ENCODE results near the gene WDR33. TPM values are rescaled to one million over a fixed set of nuclear protein-coding genes. Genes with fewer than 3 reads are reported as not detected.

The WDR33 gene
- total RNA-seq, 3 donors from 2014 or later: 49.4 to 83.3 (median 50.1) TPM

- H3K36me3 ChIP-seq: peaks cover 5% of the 10 kb centered on the region
- no peak overlapping the region for H3K4me3 ChIP-seq
- DNase-seq (ENCODE audit: low spot score in 2 of 2): no peak
- H3K27me3 ChIP-seq: no peaks in the 10 kb centered on the region
- peak in 2 of 3 donors; percentile 19 to 64 for TF ChIP-seq POLR2AphosphoS5 (IDR thresholded peaks at IDR 0.05)
- TF ChIP-seq, protein P1, sequence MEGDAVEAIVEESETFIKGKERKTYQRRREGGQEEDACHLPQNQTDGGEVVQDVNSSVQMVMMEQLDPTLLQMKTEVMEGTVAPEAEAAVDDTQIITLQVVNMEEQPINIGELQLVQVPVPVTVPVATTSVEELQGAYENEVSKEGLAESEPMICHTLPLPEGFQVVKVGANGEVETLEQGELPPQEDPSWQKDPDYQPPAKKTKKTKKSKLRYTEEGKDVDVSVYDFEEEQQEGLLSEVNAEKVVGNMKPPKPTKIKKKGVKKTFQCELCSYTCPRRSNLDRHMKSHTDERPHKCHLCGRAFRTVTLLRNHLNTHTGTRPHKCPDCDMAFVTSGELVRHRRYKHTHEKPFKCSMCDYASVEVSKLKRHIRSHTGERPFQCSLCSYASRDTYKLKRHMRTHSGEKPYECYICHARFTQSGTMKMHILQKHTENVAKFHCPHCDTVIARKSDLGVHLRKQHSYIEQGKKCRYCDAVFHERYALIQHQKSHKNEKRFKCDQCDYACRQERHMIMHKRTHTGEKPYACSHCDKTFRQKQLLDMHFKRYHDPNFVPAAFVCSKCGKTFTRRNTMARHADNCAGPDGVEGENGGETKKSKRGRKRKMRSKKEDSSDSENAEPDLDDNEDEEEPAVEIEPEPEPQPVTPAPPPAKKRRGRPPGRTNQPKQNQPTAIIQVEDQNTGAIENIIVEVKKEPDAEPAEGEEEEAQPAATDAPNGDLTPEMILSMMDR (IDR thresholded peaks at IDR 0.05): no peak
- intact Hi-C loops (cut with DNase I; ENCODE audit: low total_unique reads): no loop called here
- H3K27ac ChIP-seq: peak overlapping the region; percentile 34 to 89
- no peaks in the 10 kb centered on the region for H3K4me1 ChIP-seq
- no peaks in the 10 kb centered on the region for H3K9me3 ChIP-seq
Observed at GRCh38 chr2:127704641-127705390, 106.2 kb downstream of the WDR33 start.

DNA sequence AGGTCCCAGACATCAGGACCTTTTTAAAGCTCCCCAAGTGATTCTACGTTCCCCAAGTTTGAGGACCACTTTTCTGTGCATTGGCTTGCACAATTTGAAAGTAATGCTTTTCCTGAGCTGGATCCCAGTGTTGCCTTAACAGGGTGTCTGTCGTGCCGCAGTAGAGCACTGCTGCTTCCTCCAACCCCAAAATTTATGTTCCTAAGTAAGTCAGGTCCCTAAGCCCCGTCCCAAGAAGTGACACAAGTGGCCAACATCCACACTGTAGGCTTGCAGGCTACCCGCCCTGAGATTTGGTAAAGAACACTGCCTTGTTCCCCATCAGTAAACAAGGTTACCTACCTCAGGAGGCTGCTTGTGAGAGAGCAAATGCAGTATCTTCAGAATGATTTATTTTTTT is 107.7 kb downstream of the WDR33 start:
- Histone ChIP-seq H3K4me3 (no peak overlapping the region), H3K36me3 (peaks cover 2% of the 10 kb centered on the region), H3K9me3 (no peaks in the 10 kb centered on the region), H3K27ac (no peak overlapping the region), H3K4me1 (no peaks in the 10 kb centered on the region), H3K27me3 (no peaks in the 10 kb centered on the region)
- TF ChIP-seq POLR2A (IDR thresholded peaks at IDR 0.05) (no peak), POLR2AphosphoS5 (IDR thresholded peaks at IDR 0.05) (no peak)
- TF ChIP-seq, protein P1 (IDR thresholded peaks at IDR 0.05): no peak
- DNase-seq (ENCODE audit: low spot score in 2 of 2): no peak
- intact Hi-C loops (cut with DNase I; ENCODE audit: low total_unique reads): no loop called here

DNA sequence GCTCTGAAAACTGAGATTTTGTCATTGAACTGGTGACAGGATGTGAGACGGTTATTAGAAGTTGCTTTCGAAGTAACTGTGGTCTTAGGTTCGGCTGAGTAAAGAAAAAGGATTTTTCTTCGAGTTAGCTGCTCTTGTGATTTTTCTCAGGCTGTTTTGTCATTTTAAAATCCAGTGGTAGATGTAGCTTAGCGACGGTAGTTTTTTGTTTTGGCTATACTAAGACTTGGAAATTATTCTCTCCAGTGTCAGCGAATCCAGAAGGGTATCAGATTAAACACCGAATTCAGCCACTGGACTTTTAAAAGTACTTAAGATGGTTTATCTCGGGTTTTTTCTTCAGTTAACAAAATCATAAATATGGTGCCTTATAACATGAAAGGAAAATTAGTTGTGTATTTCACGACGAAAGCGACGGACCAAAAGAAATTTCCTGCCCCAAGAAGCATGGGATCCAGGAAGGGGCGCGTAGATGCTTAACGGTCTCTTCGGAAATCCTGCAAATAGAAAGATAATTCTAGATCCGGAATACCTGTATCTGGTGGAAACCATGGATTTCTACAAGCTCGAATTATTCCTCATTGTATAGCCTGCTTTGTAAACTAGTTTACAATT is 108.5 kb downstream of the WDR33 start:
- no peaks in the 10 kb centered on the region for H3K4me1 ChIP-seq
- H3K4me3 ChIP-seq: peak overlapping the region; percentile 63 to 96 (median 79)
- no peaks in the 10 kb centered on the region for H3K36me3 ChIP-seq
- peak overlapping the region; percentile 94 to 99 for H3K27ac ChIP-seq
- no peak for DNase-seq (ENCODE audit: low spot score in 2 of 2)
- no peaks in the 10 kb centered on the region for H3K9me3 ChIP-seq
- intact Hi-C loops (cut with DNase I; ENCODE audit: low total_unique reads): no loop called here
- TF ChIP-seq POLR2A (IDR thresholded peaks at IDR 0.05) (no peak), POLR2AphosphoS5 (IDR thresholded peaks at IDR 0.05) (no peak)
- TF ChIP-seq, protein P1 (IDR thresholded peaks at IDR 0.05): no peak
- H3K27me3 ChIP-seq: no peaks in the 10 kb centered on the region

- DNase-seq (ENCODE audit: low spot score in 2 of 2): peak; percentile 51 to 76
- no peaks in the 10 kb centered on the region for H3K4me1 ChIP-seq
- peak overlapping the region; percentile 63 to 96 (median 79) for H3K4me3 ChIP-seq
- H3K36me3 ChIP-seq: no peaks in the 10 kb centered on the region
- H3K9me3 ChIP-seq: no peaks in the 10 kb centered on the region
- no peak for TF ChIP-seq POLR2A (IDR thresholded peaks at IDR 0.05)
- peak in 2 of 3 donors; percentile 16 to 42 for TF ChIP-seq POLR2AphosphoS5 (IDR thresholded peaks at IDR 0.05)
- TF ChIP-seq, protein P1 (IDR thresholded peaks at IDR 0.05): peak in 2 of 3 donors; percentile 43 to 52
- peak overlapping the region; percentile 94 to 99 for H3K27ac ChIP-seq
- no peaks in the 10 kb centered on the region for H3K27me3 ChIP-seq
- intact Hi-C loops (cut with DNase I; ENCODE audit: low total_unique reads): no loop called here
Observed at GRCh38 chr2:127701651-127702394, 109.1 kb downstream of the WDR33 start.

All from breast epithelium (tissue), 4 donors.